H1 (cell line): Measurements from ENCODE around the gene AWAT2. TPM values are rescaled to one million over a fixed set of nuclear protein-coding genes. Genes with fewer than 3 reads are reported as not detected.

Experiments used
- CTCF ChIA-PET: fragments of 300-600 bp; sonication (Branson Sonifier 250); formaldehyde crosslinking; loops from one replicate; lab custom pipeline; 2021; ENCODE audit not compliant: partially characterized antibody; lab: Charles Lee
- POLR2A ChIA-PET: fragments of 300-600 bp; sonication (Branson Sonifier 250); formaldehyde crosslinking; loops from one replicate; lab custom pipeline; 2021; ENCODE audit warnings: inconsistent platforms; ENCODE audit not compliant: partially characterized antibody; lab: Charles Lee
- DNase-seq, 2 experiments: peaks; one replicate each; pipeline versions ENCODE4 v3.0.0 to v3.0.0-alpha.2; 2010 to 2022; ENCODE audit warnings: low spot score in 2 of 2, low read depth in 1 of 2, mixed read lengths in 1 of 2
- FAIRE-seq: peaks from 2 replicates; lab custom pipeline; 2011; peaks lifted over from hg19 to GRCh38; lab: Jason Lieb, UNC
- H2AFZ ChIP-seq: 2 replicates; pipeline ENCODE4 v1.8.1; 2012; ENCODE audit warnings: low read length, inconsistent platforms
- H2AK5ac ChIP-seq: 2 replicates; pipeline ENCODE4 v1.6.1; 2013; ENCODE audit warnings: low read depth, low read length
- H2BK120ac ChIP-seq: replicated peaks from 2 replicates; pipeline ENCODE3; 2013; ENCODE audit warnings: low read depth, low read length, inconsistent platforms
- H2BK12ac ChIP-seq: 2 replicates; pipeline ENCODE4 v1.6.1; 2013; ENCODE audit warnings: low read depth, low read length
- H2BK15ac ChIP-seq: 2 replicates; pipeline ENCODE4 v1.6.1; 2013; ENCODE audit warnings: low read length
- H2BK20ac ChIP-seq: 2 replicates; pipeline ENCODE4 v1.6.1; 2013; ENCODE audit warnings: low read length
- H2BK5ac ChIP-seq: 2 replicates; pipeline ENCODE4 v1.6.1; 2013; ENCODE audit warnings: low read depth, low read length
- H3K14ac ChIP-seq: 2 replicates; pipeline ENCODE4 v1.6.1; 2013; ENCODE audit warnings: inconsistent platforms; ENCODE audit not compliant: insufficient read length
- H3K18ac ChIP-seq: 2 replicates; pipeline ENCODE4 v1.6.1; 2013; ENCODE audit warnings: low read length; ENCODE audit errors: extremely low read depth
- H3K23ac ChIP-seq: 2 replicates; pipeline ENCODE4 v1.6.1; 2013; ENCODE audit warnings: inconsistent platforms; ENCODE audit not compliant: insufficient read length
- H3K23me2 ChIP-seq: 2 replicates; pipeline ENCODE4 v1.6.1; 2013; ENCODE audit warnings: low read depth, low read length
- H3K27ac ChIP-seq: 2 replicates; pipeline ENCODE4 v1.6.1; 2011; ENCODE audit warnings: low read depth, low read length, inconsistent platforms
- H3K27me3 ChIP-seq, 4 experiments: replicated peaks in 1 of 4; 1 replicate in 1 of 4; 2 replicates in 3 of 4; pipeline versions ENCODE4 v1.6.1 to v1.8.1; 2011 to 2013; ENCODE audit warnings: low read length in 3 of 4, mild to moderate bottlenecking in 3 of 4, inconsistent platforms in 2 of 4, mixed read lengths in 2 of 4, moderate library complexity in 1 of 4; ENCODE audit not compliant: control insufficient read depth in 3 of 4, insufficient read depth in 3 of 4; ENCODE audit errors: extremely low read depth in 1 of 4
- H3K36me3 ChIP-seq, 4 experiments: 2 replicates each; pipeline versions ENCODE4 v1.6.1 to v1.8.1; 2011 to 2013; ENCODE audit warnings: mild to moderate bottlenecking in 4 of 4, low read length in 3 of 4, moderate library complexity in 2 of 4, control low read depth in 1 of 4, inconsistent platforms in 1 of 4; ENCODE audit not compliant: insufficient read depth in 4 of 4, control insufficient read depth in 2 of 4
- H3K4ac ChIP-seq: replicated peaks from 2 replicates; pipeline ENCODE3; 2013; ENCODE audit warnings: low read length, low read depth, mixed read lengths, inconsistent platforms; ENCODE audit not compliant: insufficient read length
- H3K4me1 ChIP-seq, 4 experiments: replicated peaks in 1 of 4; 1 replicate in 1 of 4; 2 replicates in 3 of 4; pipeline versions ENCODE4 v1.6.1 to v1.8.1; 2011 to 2013; ENCODE audit warnings: low read length in 3 of 4, inconsistent platforms in 2 of 4, mixed read lengths in 1 of 4; ENCODE audit not compliant: insufficient read depth in 4 of 4, control insufficient read depth in 3 of 4
- H3K4me2 ChIP-seq, 2 experiments: 2 replicates each; pipeline versions ENCODE4 v1.6.1 to v1.8.1; 2011 to 2013; ENCODE audit warnings: low read depth in 2 of 2, low read length in 2 of 2, control low read depth in 1 of 2, inconsistent platforms in 1 of 2, mild to moderate bottlenecking in 1 of 2; ENCODE audit not compliant: insufficient read depth in 1 of 2
- H3K4me3 ChIP-seq, 4 experiments: fragments of 200-600, 300-600 bp in 1 of 4; sonication (generic), shearing (Covaris generic), sonication (Bioruptor Twin) in 1 of 4; 2 replicates each; pipeline versions ENCODE4 v1.5.1 to v1.8.1; 2011 to 2016; ENCODE audit warnings: low read length in 4 of 4, low read depth in 3 of 4, control low read depth in 2 of 4, inconsistent platforms in 2 of 4, mild to moderate bottlenecking in 2 of 4, mixed read lengths in 1 of 4, moderate library complexity in 1 of 4; ENCODE audit not compliant: insufficient read depth in 2 of 4; ENCODE audit errors: extremely low read depth in 1 of 4
- H3K56ac ChIP-seq: replicated peaks from 2 replicates; pipeline ENCODE3; 2013; ENCODE audit warnings: low read depth, mild to moderate bottlenecking, mixed read lengths, low read length, inconsistent platforms; ENCODE audit not compliant: insufficient read length
- H3K79me1 ChIP-seq: 2 replicates; pipeline ENCODE4 v1.6.1; 2013; ENCODE audit warnings: low read depth, low read length, control low read depth
- H3K79me2 ChIP-seq, 2 experiments: 2 replicates each; pipeline versions ENCODE4 v1.6.1 to v1.8.1; 2012 to 2013; ENCODE audit warnings: low read length in 2 of 2, mild to moderate bottlenecking in 2 of 2, inconsistent platforms in 1 of 2; ENCODE audit not compliant: insufficient read depth in 2 of 2, control insufficient read depth in 1 of 2
- H3K9ac ChIP-seq, 4 experiments: replicated peaks in 1 of 4; 1 replicate in 1 of 4; 2 replicates in 3 of 4; pipeline versions ENCODE4 v1.6.1 to v1.8.1; 2011 to 2013; ENCODE audit warnings: low read depth in 3 of 4, low read length in 3 of 4, control low read depth in 2 of 4, mild to moderate bottlenecking in 2 of 4, moderate library complexity in 2 of 4, inconsistent platforms in 1 of 4; ENCODE audit errors: extremely low read depth in 1 of 4
- H3K9me3 ChIP-seq, 2 experiments: 2 replicates each; pipeline versions ENCODE4 v1.6.1 to v1.8.1; 2012 to 2013; ENCODE audit warnings: mild to moderate bottlenecking in 2 of 2, moderate library complexity in 2 of 2, control low read depth in 1 of 2, inconsistent platforms in 1 of 2, low read depth in 1 of 2, low read length in 1 of 2, mixed read lengths in 1 of 2; ENCODE audit not compliant: insufficient read depth in 2 of 2
- H4K20me1 ChIP-seq, 2 experiments: replicated peaks in 1 of 2; 2 replicates each; pipeline versions ENCODE3 to v1.8.1; 2011 to 2013; ENCODE audit warnings: inconsistent platforms in 2 of 2, low read length in 2 of 2, mild to moderate bottlenecking in 1 of 2; ENCODE audit not compliant: insufficient read depth in 2 of 2, control insufficient read depth in 1 of 2
- H4K5ac ChIP-seq: 2 replicates; pipeline ENCODE4 v1.6.1; 2013; ENCODE audit warnings: low read length, low read depth, mixed read lengths, inconsistent platforms; ENCODE audit not compliant: insufficient read length
- H4K8ac ChIP-seq: 2 replicates; pipeline ENCODE4 v1.8.0; 2013; ENCODE audit warnings: mild to moderate bottlenecking, moderate library complexity, low read length, inconsistent platforms; ENCODE audit not compliant: insufficient read depth; ENCODE audit errors: extremely low read depth
- H4K91ac ChIP-seq: replicated peaks from 2 replicates; pipeline ENCODE3; 2013; ENCODE audit warnings: low read length, mixed read lengths, inconsistent platforms; ENCODE audit not compliant: insufficient read length
- BACH1 ChIP-seq: IDR thresholded peaks from 2 replicates; pipeline ENCODE4 v1.6.1; 2012; ENCODE audit warnings: low read length, improper control_type of control experiment
- BCL11A ChIP-seq, 2 experiments: IDR thresholded peaks; one replicate each; pipeline ENCODE4 v1.6.1; 2011; ENCODE audit warnings: low read depth in 2 of 2, low read length in 2 of 2, mild to moderate bottlenecking in 2 of 2
- CBX8 ChIP-seq: fragments of 300-800, 300-1000 bp; sonication (generic); IDR thresholded peaks from 2 replicates; pipeline ENCODE4 v1.7.1; 2016; ENCODE audit warnings: low read depth, low read length, borderline replicate concordance
- HDAC2 ChIP-seq, 2 experiments: fragments of 300-600 bp in 1 of 2; sonication (generic) in 1 of 2; IDR thresholded peaks; 2 replicates each; pipeline ENCODE4 v1.6.1; 2011 to 2012; ENCODE audit warnings: low read depth in 2 of 2, low read length in 2 of 2, mild to moderate bottlenecking in 2 of 2, moderate library complexity in 2 of 2, borderline replicate concordance in 1 of 2, inconsistent platforms in 1 of 2
- KDM4A ChIP-seq: IDR thresholded peaks from one replicate; pipeline ENCODE4 v1.7.1; 2012; ENCODE audit warnings: low read depth, mild to moderate bottlenecking, moderate library complexity, low read length, inconsistent platforms; ENCODE audit not compliant: severe bottlenecking
- KDM5A ChIP-seq: fragments of 200-600 bp; IDR thresholded peaks from 2 replicates; pipeline ENCODE4 v1.7.1; 2012; ENCODE audit warnings: mild to moderate bottlenecking, low read length, inconsistent platforms, mixed read lengths
- NANOG ChIP-seq: IDR thresholded peaks from 2 replicates; pipeline ENCODE4 v1.6.1; 2011; ENCODE audit warnings: low read length, low read depth, mild to moderate bottlenecking, inconsistent platforms; ENCODE audit not compliant: insufficient read depth, poor library complexity, severe bottlenecking
- POU5F1 ChIP-seq: IDR thresholded peaks from 2 replicates; pipeline ENCODE4 v1.6.1; 2011; ENCODE audit warnings: low read depth, mild to moderate bottlenecking, low read length, moderate library complexity
- RNF2 ChIP-seq: fragments of 200-900, 300-1000 bp; sonication (generic); IDR thresholded peaks from 2 replicates; pipeline ENCODE4 v1.7.1; 2016; ENCODE audit warnings: borderline replicate concordance, low read depth, mild to moderate bottlenecking, antibody characterized with exemption, low read length; ENCODE audit not compliant: poor library complexity, severe bottlenecking; ENCODE audit errors: missing control alignments
- SIX5 ChIP-seq: IDR thresholded peaks from 2 replicates; pipeline ENCODE4 v1.6.1; 2011; ENCODE audit warnings: mild to moderate bottlenecking, low read depth, low read length
- SP2 ChIP-seq: IDR thresholded peaks from 2 replicates; pipeline ENCODE4 v1.6.1; 2012; ENCODE audit warnings: mild to moderate bottlenecking, low read length, inconsistent platforms
- SUZ12 ChIP-seq: fragments of 200-600 bp; sonication (generic); IDR thresholded peaks from 2 replicates; pipeline ENCODE4 v1.6.1; 2012; ENCODE audit warnings: mild to moderate bottlenecking, inconsistent platforms, low read length, moderate library complexity, mixed read lengths
- YY1 ChIP-seq: IDR thresholded peaks from 2 replicates; pipeline ENCODE4 v1.6.1; 2011; ENCODE audit warnings: low read depth, mild to moderate bottlenecking, low read length
- ZNF274 ChIP-seq: IDR thresholded peaks from 2 replicates; pipeline ENCODE4 v1.7.0; 2012; ENCODE audit warnings: low read length, borderline replicate concordance; ENCODE audit errors: extremely low read depth
- WGBS, 2 experiments: shearing (Covaris generic) in 1 of 2; methylation state at CpG; one replicate each; pipeline versions ENCODE4 v1.1.6 to v1.1.7; 2013 to 2015; ENCODE audit warnings: low lambda C conversion rate in 2 of 2, mixed read lengths in 2 of 2, inconsistent platforms in 1 of 2, low coverage in 1 of 2, missing lambda C conversion rate in 1 of 2; ENCODE audit not compliant: insufficient replicate concordance in 2 of 2, insufficient coverage in 1 of 2, insufficient read length in 1 of 2; ENCODE audit errors: extremely low coverage in 1 of 2, missing lambda C conversion rate in 1 of 2; 5-methylcytosine and 5-hydroxymethylcytosine counted together
- polyA plus RNA-seq, 7 experiments: library from polyadenylated mRNA; depleted of rRNA in 3 of 7; stranded (reverse) in 5 of 7; unstranded in 2 of 7; fragments of >200 nt in 5 of 7; fragments of 200-250 nt in 2 of 7; gene quantifications; 1 replicate in 5 of 7; 2 replicates in 1 of 7; 4 replicates in 1 of 7; pipeline versions ENCODE4 v1.2.1 to v1.2.3, GENCODE V29; 2011 to 2013; ENCODE audit warnings: missing spikeins in 2 of 7, mixed read lengths in 2 of 7
- total RNA-seq: library from RNA; stranded (reverse); fragmentation: NEBNext Ultra II Directional; extraction: Animal tissue kit (Norgen Biotek cat#: 25700); gene quantifications from 2 replicates; pipeline ENCODE4 v1.2.1, GENCODE V29; 2021

The AWAT2 gene
- total and polyA plus RNA-seq, 2 of the 8 experiments (the other 6 are each of a cell fraction or from before 2014, with no cell fraction given): not detected

GRCh38 chrX:70066646-70067045, 16.9 kb upstream of the AWAT2 start:
- H3K36me3 ChIP-seq: no peaks in the 10 kb centered on the region
- no peak overlapping the region for H3K14ac ChIP-seq
- H3K79me2 ChIP-seq: no peaks in the 10 kb centered on the region
- H3K9me3 ChIP-seq: no peaks in the 10 kb centered on the region; a peak in 1 of 4 replicates
- H4K20me1 ChIP-seq: no peaks in the 10 kb centered on the region
- DNase-seq: no peak
- H4K5ac ChIP-seq: no peak overlapping the region
- no peaks in the 10 kb centered on the region; a peak in 1 of 7 replicates for H3K27me3 ChIP-seq
- no peaks in the 10 kb centered on the region for H3K79me1 ChIP-seq
- WGBS, 2 experiments: 86% methylated on average over 6 of the region's 7 CpGs; no CpG with 5 or more reads in 1 of the 2 experiments
- no peak overlapping the region for H3K27ac ChIP-seq
- no peak overlapping the region for H2AK5ac ChIP-seq
- H2BK5ac ChIP-seq: no peak overlapping the region
- POLR2A ChIA-PET: interaction anchor here (1.6 kb wide), 1 partner anchor 10 kb away, joined by 4 read pairs; no protein-coding TSS in a partner anchor
- H3K23ac ChIP-seq: no peak overlapping the region
- H4K91ac ChIP-seq: no peak overlapping the region
- H3K4ac ChIP-seq: no peak overlapping the region
- H3K23me2 ChIP-seq: no peaks in the 10 kb centered on the region
- no peak overlapping the region for H3K9ac ChIP-seq
- H2BK20ac ChIP-seq: no peak overlapping the region
- CTCF ChIA-PET: interaction anchor here (0.6 kb wide), 1 partner anchor 35 kb away, joined by 3 read pairs; no protein-coding TSS in a partner anchor
- H3K4me2 ChIP-seq: no peak overlapping the region
- no peak overlapping the region for H3K4me3 ChIP-seq
- no peak overlapping the region for H2AFZ ChIP-seq
- no peak overlapping the region for H2BK12ac ChIP-seq
- no peak overlapping the region for H2BK15ac ChIP-seq
- no peak overlapping the region for H3K56ac ChIP-seq
- H2BK120ac ChIP-seq: no peak overlapping the region
- no peak for FAIRE-seq
- peaks cover 0 to 3% (median 0%) of the 10 kb centered on the region in 4 experiments; a peak in 1 of 7 replicates for H3K4me1 ChIP-seq
- H3K18ac ChIP-seq: no peak overlapping the region
- no peak overlapping the region for H4K8ac ChIP-seq
- TF ChIP-seq YY1 (no peak), SIX5 (no peak), ZNF274 (no peak), KDM4A (no peak), CBX8 (no peak), RNF2 (no peak), SP2 (no peak), HDAC2 (IDR thresholded peaks at IDR 0.05; ENCODE audit: borderline replicate concordance in 1 of 2, low read depth in 2 of 2, low read length in 2 of 2) (no peak), BCL11A (IDR thresholded peaks at IDR 0.05; ENCODE audit: low read depth in 2 of 2, low read length in 2 of 2) (no peak), NANOG (no peak), BACH1 (no peak), KDM5A (no peak), POU5F1 (no peak), SUZ12 (no peak)
